ENCODE data around the gene CTSD.
"Not testable (repeated sequence)": the region's sequence is repeated elsewhere in the genome, so short reads cannot be mapped to it uniquely, and the experiment has no call there.

CTSD gene

GRCh38 chr11:1763796-1764661 lies at the start of gene CTSD:
Gene CTSD, minus strand, starts transcription at chr11:1763927. Its CDS starts 68 bp downstream, at chr11:1763859.
- DNase-seq (ENCODE audit: low read depth in 2 of 2), result peak; percentile 57 to 79

DNA sequence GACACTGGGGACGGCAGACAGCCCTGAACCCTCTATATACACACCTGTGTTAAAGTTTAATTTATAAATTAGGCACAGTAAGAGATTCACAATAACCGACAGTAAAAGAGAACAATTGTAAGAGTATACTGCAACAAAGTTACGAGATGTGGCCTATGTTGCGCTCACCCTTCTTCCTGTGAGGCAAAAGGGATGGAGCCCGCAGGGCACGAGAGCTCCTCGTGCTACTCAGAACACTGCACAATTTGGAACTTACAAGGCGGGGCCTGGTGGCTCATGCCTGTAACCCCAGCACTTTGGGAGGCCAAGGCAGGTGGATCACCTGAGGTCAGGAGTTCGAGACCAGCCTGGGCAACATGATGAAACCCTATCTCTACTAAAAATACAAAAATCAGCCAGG lies 49.6 kb upstream of the CTSD start:
- DNase-seq (ENCODE audit: low read depth in 2 of 2), result not testable (repeated sequence)

DNA sequence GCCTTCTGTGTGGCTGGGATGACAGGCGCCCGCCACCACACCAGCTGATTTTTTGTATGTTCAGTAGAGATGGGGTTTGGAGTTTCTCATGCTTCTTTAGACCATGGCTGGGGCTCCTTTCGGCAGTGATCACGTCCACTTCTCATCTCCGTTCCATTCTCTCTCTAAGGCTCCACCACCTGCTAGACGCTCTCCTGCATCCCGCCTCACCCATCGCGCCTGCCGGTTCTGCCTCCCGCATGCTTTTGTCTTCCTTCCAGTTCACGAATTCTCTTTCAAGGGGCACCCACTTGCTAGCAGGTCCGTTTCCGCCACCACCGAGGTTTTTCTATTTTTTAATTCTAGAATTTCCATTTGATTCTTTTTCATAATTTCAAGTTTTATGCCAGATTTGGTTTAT lies 49.1 kb upstream of the CTSD start:
- DNase-seq (ENCODE audit: low read depth in 2 of 2), result no peak

DNA sequence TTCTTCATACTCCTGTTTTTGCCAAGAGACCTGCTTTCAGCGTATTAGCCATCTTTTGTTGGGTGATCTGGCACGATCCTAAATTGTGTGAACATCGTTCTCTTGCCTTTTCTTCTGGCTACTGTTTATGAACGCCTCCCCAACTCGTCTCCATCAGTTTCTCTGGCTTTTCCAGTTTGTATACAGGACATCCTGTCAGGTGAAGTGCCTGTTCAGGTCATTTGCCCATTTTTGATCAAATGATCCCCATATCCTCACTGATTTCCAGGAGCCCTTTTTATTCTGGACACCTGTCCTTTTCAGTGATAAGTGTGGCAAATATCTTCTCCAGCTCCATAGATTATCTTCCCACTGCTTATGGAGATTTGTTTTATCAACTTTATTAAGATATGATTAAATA lies 48.5 kb upstream of the CTSD start:
- no peak for DNase-seq (ENCODE audit: low read depth in 2 of 2)

- no peak for DNase-seq (ENCODE audit: low read depth in 2 of 2)
These were observed 47.0 kb upstream of the CTSD start for GRCh38 chr11:1810761-1811160.

DNA sequence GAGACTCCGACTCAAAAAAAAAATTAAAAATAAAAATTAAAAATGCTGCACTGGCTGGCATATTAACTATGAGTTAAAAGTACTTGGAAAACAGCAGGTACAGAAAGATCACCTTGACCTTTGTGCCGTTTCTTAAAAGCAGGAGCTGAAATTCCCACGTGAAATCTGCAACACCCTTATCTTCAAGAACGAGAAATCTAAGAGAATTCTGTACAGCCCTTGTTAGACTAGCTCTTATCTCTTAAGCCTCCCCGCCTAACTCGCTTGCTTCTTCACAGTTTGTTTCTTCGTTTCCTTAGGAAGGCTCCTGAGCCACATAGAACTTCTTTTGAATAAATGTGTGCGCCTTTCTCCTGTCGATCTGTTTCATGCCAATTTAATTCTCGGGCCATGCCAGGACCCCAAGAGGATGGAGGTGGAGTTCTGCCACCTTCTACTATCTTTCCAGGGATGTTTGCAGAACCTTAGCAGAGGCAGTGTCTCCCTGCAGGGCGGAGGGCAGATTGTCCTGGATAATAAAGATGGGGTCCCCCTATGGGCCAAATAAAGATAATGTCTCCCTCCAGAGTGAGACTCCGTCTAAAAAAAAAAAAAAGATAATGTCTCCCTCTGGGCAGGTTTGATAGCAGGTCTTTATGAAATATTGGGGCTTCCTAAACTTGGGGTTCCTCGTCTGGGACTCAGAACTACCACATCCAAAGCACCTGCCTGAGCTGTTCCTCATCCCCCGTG lies 43.7 kb upstream of the CTSD start:
- no peak for DNase-seq (ENCODE audit: low read depth in 2 of 2)

DNA sequence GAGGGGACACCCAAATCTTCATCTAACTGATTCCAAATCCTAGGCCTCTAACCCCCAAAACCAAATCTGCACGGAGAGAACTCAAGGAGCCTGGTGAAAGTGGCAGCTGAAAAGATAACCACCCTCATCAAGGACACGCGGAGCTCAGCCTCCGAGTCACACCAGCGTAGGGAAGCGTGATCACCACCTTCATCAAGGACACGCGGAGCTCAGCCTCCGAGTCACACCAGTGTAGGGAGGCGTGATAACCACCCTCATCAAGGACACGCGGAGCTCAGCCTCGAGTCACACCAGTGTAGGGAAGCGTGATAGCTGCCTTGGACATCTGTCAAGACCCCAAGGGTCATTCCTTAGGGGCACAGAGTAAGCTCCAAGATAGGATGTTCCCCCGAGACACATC lies 41.8 kb upstream of the CTSD start:
- DNase-seq (ENCODE audit: low read depth in 2 of 2), result no peak

DNA sequence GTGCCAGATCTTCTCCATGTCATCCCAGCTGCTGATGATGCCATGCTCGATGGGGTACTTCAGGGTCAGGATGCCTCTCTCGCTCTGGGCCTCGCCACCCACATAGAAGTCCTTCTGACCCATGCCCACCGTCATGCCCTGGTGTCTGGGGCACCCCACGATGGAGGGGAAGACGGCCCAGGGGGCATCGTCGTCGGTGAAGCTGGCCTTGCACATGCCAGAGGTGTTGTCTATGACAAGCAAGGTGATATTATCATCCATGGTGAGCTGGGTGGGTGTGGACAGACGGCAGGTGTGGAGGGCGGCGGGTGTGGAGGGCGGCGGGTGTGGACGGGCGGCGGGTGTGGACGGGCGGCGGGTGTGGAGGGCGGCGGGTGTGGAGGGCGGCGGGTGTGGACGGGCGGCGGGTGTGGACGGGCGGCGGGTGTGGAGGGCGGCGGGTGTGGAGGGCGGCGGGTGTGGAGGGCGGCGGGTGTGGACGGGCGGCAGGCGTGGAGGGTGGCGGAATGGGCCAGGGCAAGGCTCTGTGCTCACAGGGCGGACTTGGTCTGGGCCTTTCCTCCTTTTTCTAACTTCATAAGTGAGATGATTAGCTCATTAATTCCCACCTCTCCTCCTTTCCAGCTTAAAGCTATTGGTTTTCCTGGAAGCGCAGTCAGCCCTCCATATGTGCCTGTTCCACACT lies 40.2 kb upstream of the CTSD start:
- DNase-seq (ENCODE audit: low read depth in 2 of 2), result not testable (repeated sequence)

DNA sequence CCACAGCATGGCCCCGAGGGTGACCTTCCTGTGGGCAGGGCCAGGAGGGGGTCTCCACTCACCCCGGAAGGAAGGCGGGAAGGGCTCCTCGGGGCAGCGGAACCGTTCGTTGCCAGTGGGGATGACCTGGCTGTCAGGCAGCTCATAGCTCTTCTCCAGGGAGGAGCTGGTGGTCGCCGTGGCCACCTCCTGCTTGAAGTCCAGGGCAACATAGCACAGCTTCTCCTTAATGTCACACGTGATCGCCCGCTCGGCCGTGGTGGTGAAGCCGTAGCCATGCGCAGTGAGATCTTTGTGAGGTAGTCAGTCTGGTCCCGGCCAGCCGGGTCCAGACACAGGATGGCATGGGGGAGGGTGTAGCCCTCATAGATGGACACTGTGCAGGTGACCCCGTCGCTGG lies 39.5 kb upstream of the CTSD start:
- no peak for DNase-seq (ENCODE audit: low read depth in 2 of 2)

DNA sequence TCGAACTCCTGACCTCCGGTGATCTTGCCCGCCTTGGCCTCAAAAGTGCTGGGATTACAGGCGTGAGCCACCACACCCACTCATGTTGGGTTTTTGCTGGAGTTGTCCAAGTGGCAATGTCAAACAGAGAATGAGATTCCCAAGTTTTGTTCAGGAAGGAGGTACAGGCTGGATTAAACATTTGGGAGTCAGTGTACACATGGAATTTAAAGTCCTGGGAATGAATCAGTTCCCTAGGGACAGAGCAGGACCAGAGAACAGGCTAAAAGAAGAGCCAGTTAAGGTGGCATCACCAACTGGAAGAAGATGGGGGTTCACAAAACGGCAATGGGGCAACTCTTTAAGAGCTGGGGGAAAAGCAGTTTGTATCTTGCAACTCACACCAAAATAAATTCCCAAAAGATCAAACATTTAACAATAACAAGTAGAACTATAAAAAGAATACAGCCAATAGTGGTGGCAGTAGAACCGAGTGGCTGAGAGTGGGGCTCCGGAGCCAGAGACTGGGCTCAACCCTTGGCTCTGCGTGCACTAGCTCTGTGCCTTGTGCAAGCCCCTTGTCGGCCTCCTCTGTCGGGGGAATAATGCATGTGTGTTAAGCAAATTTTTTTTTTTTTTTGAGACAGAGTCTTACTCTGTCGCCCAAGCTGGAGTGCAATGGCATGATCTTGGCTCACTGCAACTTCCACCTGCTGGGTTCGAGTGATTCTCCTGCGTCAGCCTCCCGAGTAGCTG lies 33.8 kb upstream of the CTSD start:
- DNase-seq (ENCODE audit: low read depth in 2 of 2), result no peak

DNA sequence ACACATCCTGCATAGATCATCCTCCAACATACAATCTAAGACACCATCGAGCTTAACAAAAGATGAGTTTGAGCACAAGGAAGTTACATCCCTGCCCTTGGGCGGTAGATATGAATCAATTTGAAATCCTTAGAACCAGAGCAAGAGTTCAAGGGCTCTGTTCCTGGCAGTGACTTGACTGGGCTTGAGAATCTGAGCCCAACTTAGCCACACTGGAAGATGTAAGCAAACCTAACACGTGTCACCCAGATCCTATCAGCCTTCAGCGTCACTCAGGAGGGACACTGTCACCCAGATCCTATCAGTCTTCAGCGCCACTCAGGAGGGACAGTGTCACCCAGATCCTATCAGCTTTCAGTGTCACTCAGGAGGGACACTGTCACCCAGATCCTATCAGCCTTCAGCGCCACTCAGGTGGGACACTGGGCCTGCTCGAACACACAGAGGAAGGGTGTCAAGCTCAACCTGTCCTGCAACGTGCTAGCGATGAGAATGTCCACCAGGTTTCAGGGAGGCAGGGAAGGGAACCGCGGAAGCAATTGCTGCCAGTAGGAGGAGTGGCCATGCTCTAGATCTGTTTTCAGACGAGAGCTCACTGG lies 32.8 kb upstream of the CTSD start:
- DNase-seq (ENCODE audit: low read depth in 2 of 2), result no peak

DNA sequence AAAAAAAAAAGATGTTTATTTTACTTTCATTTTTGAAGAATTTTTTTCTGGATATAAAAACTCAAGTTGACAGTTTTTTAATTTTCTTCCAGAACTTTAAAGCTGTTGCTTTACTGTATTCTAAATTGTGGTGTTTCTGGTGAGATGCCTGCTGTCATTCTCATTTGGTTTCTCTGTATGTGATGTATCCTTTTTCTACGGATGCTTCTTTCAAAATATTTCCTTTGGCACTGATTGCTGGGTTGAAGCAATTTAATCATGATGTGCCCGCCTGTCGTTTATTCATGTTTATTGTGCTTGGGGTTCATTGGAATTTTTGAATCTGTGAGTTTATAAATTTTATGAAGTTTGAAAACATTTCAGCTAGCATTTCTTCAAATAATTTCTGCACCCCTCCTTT lies 29.4 kb upstream of the CTSD start:
- no peak for DNase-seq (ENCODE audit: low read depth in 2 of 2)

- no peak for DNase-seq (ENCODE audit: low read depth in 2 of 2)
These were observed 28.7 kb upstream of the CTSD start for GRCh38 chr11:1792461-1792860.

- no peak for DNase-seq (ENCODE audit: low read depth in 2 of 2)
These were observed 28.2 kb upstream of the CTSD start for GRCh38 chr11:1791912-1792311.

GRCh38 chr11:1786466-1786865 lies 22.7 kb upstream of the CTSD start:
- DNase-seq (ENCODE audit: low read depth in 2 of 2), result no peak

DNA sequence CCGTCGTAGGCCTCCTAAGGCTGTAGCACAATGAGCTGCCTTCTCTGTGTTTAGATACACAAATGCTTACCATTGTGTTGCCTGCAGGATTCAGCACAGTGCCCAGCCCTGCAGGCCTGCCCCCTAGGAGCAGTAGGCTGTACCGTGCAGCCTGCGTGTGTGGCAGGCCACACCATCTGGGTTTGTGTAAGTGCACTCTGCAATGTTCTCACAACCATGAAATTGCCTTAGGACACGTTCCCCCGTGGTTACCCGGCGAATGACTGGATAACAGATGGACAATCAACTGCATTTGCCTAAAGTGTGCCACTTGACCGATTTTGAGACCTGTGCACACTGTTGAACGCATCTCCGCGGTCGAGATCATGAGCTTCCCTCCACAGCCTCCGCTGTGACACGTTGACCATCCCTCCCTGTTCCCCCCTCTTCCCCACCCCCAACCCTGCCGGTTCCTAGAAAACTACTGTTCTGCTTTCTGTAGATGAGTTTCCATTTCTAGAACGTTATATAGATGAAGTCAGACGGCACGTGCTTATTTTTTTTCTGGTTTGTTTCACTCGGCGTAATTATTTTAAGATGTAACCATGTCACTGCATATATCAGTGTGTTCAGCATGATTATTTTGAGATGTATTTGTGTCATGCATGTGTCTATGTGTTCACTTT lies 22.2 kb upstream of the CTSD start:
- DNase-seq (ENCODE audit: low read depth in 2 of 2), result no peak

GRCh38 chr11:1784761-1785650 lies 21.3 kb upstream of the CTSD start:
- DNase-seq (ENCODE audit: low read depth in 2 of 2), result no peak

- no peak for DNase-seq (ENCODE audit: low read depth in 2 of 2)
These were observed 20.2 kb upstream of the CTSD start for GRCh38 chr11:1783725-1784529.

All from stimulated activated CD8-positive, alpha-beta memory T cell treated with anti-CD3 and anti-CD28 coated beads, Interleukin-15, amount 100 ng/mL, for 4 hours (primary cell).